Common myeloid progenitor, CD34-positive (primary cell): ENCODE data around the gene ANXA6.

Source experiments
- CTCF ChIA-PET: fragments of 350-600 bp; sonication (Branson Sonifier 250); formaldehyde crosslinking; loops from one replicate; lab custom pipeline; 2021; ENCODE audit warnings: antibody characterized with exemption; lab: Charles Lee
- POLR2A ChIA-PET: fragments of 350-600 bp; sonication (Branson Sonifier 250); formaldehyde crosslinking; loops from one replicate; lab custom pipeline; 2021; ENCODE audit warnings: antibody characterized with exemption; lab: Charles Lee
- DNase-seq, 3 donors: peaks; one replicate each; pipeline versions ENCODE4 v3.0.0 to v3.0.0-alpha.2; 2013
- H3K27ac ChIP-seq, 2 experiments: 1 replicate in 1 of 2; 2 replicates in 1 of 2; pipeline ENCODE4 v1.7.0; 2013; ENCODE audit warnings: inconsistent platforms in 2 of 2, low read length in 2 of 2, mild to moderate bottlenecking in 2 of 2, low read depth in 1 of 2, moderate library complexity in 1 of 2; ENCODE audit not compliant: severe bottlenecking in 2 of 2, insufficient read depth in 1 of 2, poor library complexity in 1 of 2
- H3K27me3 ChIP-seq, 5 experiments: replicated peaks in 2 of 5; 1 replicate in 3 of 5; 2 replicates in 2 of 5; pipeline versions ENCODE4 v1.6.1 to v1.7.0; 2013; ENCODE audit warnings: low read length in 4 of 5, mild to moderate bottlenecking in 2 of 5, moderate library complexity in 2 of 5, inconsistent platforms in 1 of 5; ENCODE audit not compliant: insufficient read depth in 5 of 5, control insufficient read depth in 4 of 5
- H3K36me3 ChIP-seq, 4 experiments: 1 replicate in 2 of 4; 2 replicates in 2 of 4; pipeline versions ENCODE4 v1.6.1 to v1.7.0; 2013; ENCODE audit warnings: low read length in 3 of 4, control low read depth in 1 of 4, mild to moderate bottlenecking in 1 of 4; ENCODE audit not compliant: control insufficient read depth in 4 of 4, insufficient read depth in 4 of 4
- H3K4me1 ChIP-seq, 4 experiments: 1 replicate in 3 of 4; 2 replicates in 1 of 4; pipeline versions ENCODE4 v1.6.1 to v1.7.1; 2013; ENCODE audit warnings: low read length in 3 of 4, mild to moderate bottlenecking in 3 of 4, control low read depth in 1 of 4, inconsistent platforms in 1 of 4, moderate library complexity in 1 of 4; ENCODE audit not compliant: control insufficient read depth in 4 of 4, insufficient read depth in 4 of 4; ENCODE audit errors: control extremely low read depth in 1 of 4
- H3K4me3 ChIP-seq, 7 experiments: 1 replicate in 4 of 7; 2 replicates in 3 of 7; pipeline versions ENCODE4 v1.5.1 to v1.7.0; 2013; ENCODE audit warnings: mild to moderate bottlenecking in 7 of 7, low read length in 6 of 7, moderate library complexity in 6 of 7, inconsistent platforms in 2 of 7, low read depth in 2 of 7, control low read depth in 1 of 7; ENCODE audit not compliant: insufficient read depth in 4 of 7, control insufficient read depth in 1 of 7; ENCODE audit errors: extremely low read depth in 1 of 7
- H3K9me3 ChIP-seq, 5 experiments: 1 replicate in 4 of 5; 2 replicates in 1 of 5; pipeline versions ENCODE4 v1.6.1 to v1.7.1; 2013; ENCODE audit warnings: low read length in 4 of 5, mild to moderate bottlenecking in 2 of 5, inconsistent platforms in 1 of 5, low read depth in 1 of 5, moderate library complexity in 1 of 5; ENCODE audit not compliant: control insufficient read depth in 4 of 5, insufficient read depth in 2 of 5; ENCODE audit errors: control extremely low read depth in 1 of 5
- WGBS: methylation state at CpG from one replicate; pipeline ENCODE4 v1.1.5; 2013; ENCODE audit not compliant: insufficient coverage; 5-methylcytosine and 5-hydroxymethylcytosine counted together

ANXA6 gene

DNA sequence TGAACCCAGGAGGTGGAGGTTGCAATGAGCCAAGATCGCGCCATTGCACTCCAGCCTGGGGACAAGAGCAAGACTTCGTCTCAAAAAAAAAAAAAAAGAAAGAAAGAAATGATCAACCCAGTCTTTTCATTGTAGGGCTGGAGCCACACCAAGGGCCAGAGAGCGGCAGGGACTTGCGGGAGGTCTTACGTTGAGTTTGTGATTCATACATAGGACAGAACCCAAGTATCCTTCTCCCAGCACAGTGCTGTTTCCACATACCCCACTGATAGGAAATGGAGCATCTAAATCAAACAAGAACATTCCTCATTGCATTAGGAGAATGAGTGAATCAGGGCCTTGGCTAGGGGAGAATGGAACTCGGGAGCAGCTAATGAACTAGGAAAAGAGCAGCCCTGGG, 73.2 kb downstream of the ANXA6 start:
- WGBS: 100% methylated on average over 3 of the region's 7 CpGs
- no peaks in the 10 kb centered on the region for H3K9me3 ChIP-seq
- CTCF ChIA-PET: interaction anchor here (1.1 to 45.7 kb wide), 4 partner anchors 10 to 151 kb away, joined by 3 to 1757 read pairs (median 3); no protein-coding TSS in a partner anchor
- H3K4me1 ChIP-seq: peaks cover 23 to 60% (median 55%) of the 10 kb centered on the region in 4 experiments
- H3K36me3 ChIP-seq: no peaks in the 10 kb centered on the region
- no peak for DNase-seq
- no peak overlapping the region for H3K27ac ChIP-seq
- no peak overlapping the region for H3K4me3 ChIP-seq
- POLR2A ChIA-PET: interaction anchor here (0.7 kb wide), 1 partner anchor 15 kb away, joined by 3 read pairs; no protein-coding TSS in a partner anchor
- H3K27me3 ChIP-seq: no peaks in the 10 kb centered on the region

DNA sequence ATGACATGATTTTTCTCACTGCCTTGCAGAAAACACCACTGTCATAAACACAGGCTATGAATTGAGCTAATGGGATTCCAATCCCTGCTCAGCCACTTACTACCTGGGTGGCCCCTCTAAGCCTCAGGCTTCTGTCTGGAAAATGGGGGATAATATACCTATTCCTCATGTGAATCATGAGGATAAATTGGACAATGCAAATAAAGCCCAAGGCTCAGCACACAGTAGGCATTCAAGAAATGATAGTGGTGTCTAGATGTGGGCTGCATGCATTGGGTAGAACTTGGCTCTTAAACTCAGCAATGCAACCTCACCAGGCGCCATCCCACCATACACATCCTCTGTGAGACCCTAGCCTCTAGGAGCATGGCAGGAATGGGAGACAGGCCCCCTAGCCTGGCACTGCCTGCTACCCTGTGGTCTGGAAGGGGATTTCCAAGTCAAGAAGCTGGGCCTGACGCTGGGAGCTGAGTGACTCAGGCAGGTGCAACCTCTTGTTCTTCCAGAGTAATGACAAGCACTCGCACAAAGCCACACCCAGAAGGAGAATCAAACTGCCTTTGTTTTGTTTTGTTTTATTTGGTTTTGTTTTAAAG, 74.4 kb downstream of the ANXA6 start:
- peak; percentile 64 to 91 (median 91) for DNase-seq
- H3K36me3 ChIP-seq: peaks cover 0 to 7% (median 2%) of the 10 kb centered on the region in 4 experiments
- no peak overlapping the region for H3K4me3 ChIP-seq
- CTCF ChIA-PET: interaction anchor here (0.6 to 45.7 kb wide), 9 partner anchors 9 to 89 kb away, joined by 3 to 1757 read pairs (median 3); no protein-coding TSS in a partner anchor
- 40% methylated on average over 1 of the region's 3 CpGs for WGBS
- peaks cover 25 to 72% (median 67%) of the 10 kb centered on the region in 4 experiments for H3K4me1 ChIP-seq
- H3K27ac ChIP-seq: peak overlapping the region in 1 of 2 experiments; percentile 99
- POLR2A ChIA-PET: interaction anchor here (1.0 kb wide), 1 partner anchor 10 kb away, joined by 3 read pairs; no protein-coding TSS in a partner anchor
- H3K9me3 ChIP-seq: no peaks in the 10 kb centered on the region
- H3K27me3 ChIP-seq: no peaks in the 10 kb centered on the region

DNA sequence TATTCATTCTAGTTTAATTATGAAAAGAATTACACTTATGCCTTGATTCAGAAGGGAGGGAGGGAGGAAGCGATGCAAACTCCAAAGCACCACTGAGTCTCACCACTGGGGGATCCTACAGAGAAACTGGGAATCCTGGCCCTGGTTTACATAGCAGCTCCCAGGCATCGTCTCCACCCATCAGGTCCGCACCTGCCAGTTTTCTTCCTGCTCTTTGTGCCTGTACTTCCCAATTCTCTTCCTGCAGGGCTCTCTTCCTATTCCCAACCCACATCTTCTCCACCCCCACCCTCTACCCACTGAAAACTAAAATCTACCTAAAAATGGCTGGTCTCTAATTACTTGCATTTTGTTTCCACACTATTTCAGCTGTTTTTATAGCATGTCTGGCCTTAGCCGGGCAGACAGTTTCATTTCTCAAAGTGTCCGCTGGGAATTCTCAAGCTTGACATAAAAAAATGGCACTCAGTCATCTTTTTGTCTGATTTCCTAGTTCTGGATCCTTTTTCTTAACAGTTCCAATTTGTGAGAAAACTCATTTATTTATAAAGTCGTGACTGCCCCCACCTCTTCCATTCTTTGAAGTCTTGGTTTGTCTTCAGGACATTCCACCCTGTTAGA, 75.2 kb downstream of the ANXA6 start:
- ChIA-PET CTCF (interaction anchor here (1.5 to 45.7 kb wide), 6 partner anchors 11 to 31 kb away, joined by 4 to 1757 read pairs (median 11); no protein-coding TSS in a partner anchor), POLR2A (interaction anchor here (1.0 kb wide), 1 partner anchor 11 kb away, joined by 3 read pairs; no protein-coding TSS in a partner anchor)
- no peaks in the 10 kb centered on the region for H3K27me3 ChIP-seq
- peak overlapping the region in 4 of 7 experiments; percentile 31 to 90 (median 82) for H3K4me3 ChIP-seq
- peaks cover 25 to 74% (median 68%) of the 10 kb centered on the region in 4 experiments for H3K4me1 ChIP-seq
- H3K9me3 ChIP-seq: no peaks in the 10 kb centered on the region
- DNase-seq: peak in 2 of 3 donors; percentile 43 to 64
- WGBS: 95% methylated on average over 6 of the region's 6 CpGs
- peak overlapping the region; percentile 99 for H3K27ac ChIP-seq
- peaks cover 0 to 14% (median 6%) of the 10 kb centered on the region in 4 experiments for H3K36me3 ChIP-seq

DNA sequence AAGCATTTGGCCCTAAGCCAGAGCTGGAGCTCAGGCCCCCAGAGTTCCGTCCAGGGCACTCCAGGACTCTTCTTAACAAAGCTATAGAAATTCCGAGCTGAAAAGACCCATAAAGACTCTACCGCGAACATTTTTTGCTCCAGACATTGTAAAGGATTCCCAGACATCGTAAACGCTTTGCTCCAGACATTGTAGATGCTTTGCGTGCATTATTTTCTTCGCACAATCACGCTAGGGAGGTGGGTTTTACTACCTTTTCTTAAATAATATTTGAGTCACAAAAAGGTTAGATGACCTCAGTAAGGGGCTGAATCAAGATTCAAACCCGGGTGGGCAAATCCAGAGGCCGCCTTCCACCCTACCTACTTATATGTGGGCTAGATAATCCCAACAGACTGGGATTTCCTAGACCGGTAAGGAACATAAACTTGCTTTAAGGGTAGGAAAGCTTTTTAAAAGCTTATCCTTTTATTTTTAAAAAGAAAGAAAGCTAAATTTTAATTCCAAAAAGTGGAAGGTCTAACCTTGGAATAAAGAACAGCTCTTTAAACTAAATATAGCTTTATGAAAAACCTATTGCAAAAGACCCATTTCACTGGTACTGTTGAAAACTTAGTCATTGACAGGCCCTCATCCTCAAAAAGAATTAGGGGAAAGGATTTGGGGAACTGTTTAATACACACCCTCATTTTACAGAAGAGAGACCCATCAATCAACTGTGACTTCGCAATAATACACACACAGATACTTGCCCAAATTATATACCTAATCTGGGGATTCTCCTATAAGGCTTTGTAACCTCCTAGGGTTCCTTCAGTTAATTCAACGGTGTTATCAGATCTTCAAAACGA, 75.9 kb downstream of the ANXA6 start:
- peak in 2 of 3 donors; percentile 37 to 57 for DNase-seq

DNA sequence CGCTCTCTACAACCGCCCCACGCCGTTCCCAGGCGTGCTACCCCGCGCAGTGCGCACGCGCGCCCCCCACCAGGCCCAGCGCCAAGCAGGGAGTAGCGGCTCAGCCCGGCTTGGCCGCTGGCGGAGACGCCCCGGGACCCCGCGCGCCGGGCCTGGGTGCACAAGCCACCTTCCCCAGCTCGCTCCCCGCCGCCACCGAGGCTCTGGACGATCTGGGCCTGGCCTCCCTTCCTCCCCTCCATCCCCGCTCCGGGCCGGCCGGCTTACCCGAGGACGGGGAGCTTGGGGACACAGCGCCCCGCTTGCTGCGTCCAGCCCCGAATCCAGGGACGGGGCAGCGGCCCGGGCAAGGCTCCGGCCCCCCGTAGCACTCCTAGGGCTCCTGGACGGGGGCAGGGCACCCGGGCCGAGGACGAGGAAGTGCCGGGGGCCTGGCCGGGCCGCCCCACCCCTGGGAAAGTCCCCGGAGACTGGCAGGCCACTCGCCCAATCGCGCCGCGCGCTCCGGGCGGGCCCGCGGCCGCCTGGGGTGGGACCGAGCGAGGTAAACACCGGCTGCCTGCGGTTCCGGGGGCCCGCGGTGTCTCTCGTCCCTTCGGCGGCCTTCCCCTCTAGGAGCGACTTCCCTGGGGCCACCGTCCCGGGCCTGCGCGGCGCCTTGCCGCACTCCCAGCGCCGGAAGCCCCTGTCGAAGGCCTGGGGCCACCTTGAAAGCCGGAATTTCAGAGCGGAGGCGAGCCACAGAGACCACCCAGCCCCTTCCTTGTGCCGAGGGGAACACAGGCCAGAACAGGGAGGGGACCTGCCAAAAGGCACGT, 76.8 kb downstream of the ANXA6 start, which contains the start of gene TNIP1:
Gene TNIP1 (minus strand): TSS at position 422 of the 818 bp plus-strand sequence. CDS start 15,939 bp downstream, outside the sequence.
- Histone ChIP-seq H3K4me1 (peaks cover 20 to 68% (median 57%) of the 10 kb centered on the region in 4 experiments), H3K27me3 (no peaks in the 10 kb centered on the region), H3K36me3 (peaks cover 0 to 21% (median 9%) of the 10 kb centered on the region in 4 experiments), H3K4me3 (peak within 1 kb of the TSS; percentile 77 to 90 (median 83)), H3K27ac (peak within 1 kb of the TSS; percentile 99), H3K9me3 (no peaks in the 10 kb centered on the region)
- ChIA-PET CTCF (interaction anchor here (0.8 to 45.7 kb wide), 7 partner anchors 10 to 33 kb away, joined by 3 to 1757 read pairs (median 4); no protein-coding TSS in a partner anchor), POLR2A (interaction anchor here (0.7 to 1.7 kb wide), 8 partner anchors 10 to 172 kb away, joined by 3 to 7 read pairs (median 4); partner anchors contain the start of gene GM2A)
- WGBS: under 1% methylated on average over 85 of the region's 86 CpGs
- peak; percentile 89 to 96 (median 95) for DNase-seq

More for the DNA sequence above, 75.9 kb downstream of the ANXA6 start:
- Histone ChIP-seq H3K4me3 (peak overlapping the region; percentile 77 to 90 (median 83)), H3K27ac (peak overlapping the region; percentile 99), H3K4me1 (peaks cover 25 to 69% (median 61%) of the 10 kb centered on the region in 4 experiments), H3K9me3 (no peaks in the 10 kb centered on the region), H3K27me3 (no peaks in the 10 kb centered on the region), H3K36me3 (peaks cover 0 to 21% (median 9%) of the 10 kb centered on the region in 4 experiments)
- 3% methylated on average over 5 of the region's 15 CpGs for WGBS
- ChIA-PET CTCF (interaction anchor here (1.4 to 45.7 kb wide), 6 partner anchors 10 to 34 kb away, joined by 4 to 1757 read pairs (median 11); no protein-coding TSS in a partner anchor), POLR2A (interaction anchor here (0.7 to 1.7 kb wide), 3 partner anchors 11 to 171 kb away, joined by 3 to 7 read pairs (median 4); partner anchors contain the start of gene GM2A)
